GM18505 (cell line): Measurements from ENCODE around the gene IPO13.

Source experiments
- ATAC-seq: cut with Tn5 transposase; IDR thresholded peaks from one replicate; pipeline ENCODE4 v1.9.1; 2021; ENCODE audit not compliant: unreplicated experiment
- POLR2A ChIP-seq: IDR thresholded peaks from 4 replicates; pipeline ENCODE4 v1.6.1; 2011; ENCODE audit warnings: borderline replicate concordance; ENCODE audit not compliant: insufficient read depth, insufficient read length; ENCODE audit errors: extremely low read depth

Gene IPO13

DNA sequence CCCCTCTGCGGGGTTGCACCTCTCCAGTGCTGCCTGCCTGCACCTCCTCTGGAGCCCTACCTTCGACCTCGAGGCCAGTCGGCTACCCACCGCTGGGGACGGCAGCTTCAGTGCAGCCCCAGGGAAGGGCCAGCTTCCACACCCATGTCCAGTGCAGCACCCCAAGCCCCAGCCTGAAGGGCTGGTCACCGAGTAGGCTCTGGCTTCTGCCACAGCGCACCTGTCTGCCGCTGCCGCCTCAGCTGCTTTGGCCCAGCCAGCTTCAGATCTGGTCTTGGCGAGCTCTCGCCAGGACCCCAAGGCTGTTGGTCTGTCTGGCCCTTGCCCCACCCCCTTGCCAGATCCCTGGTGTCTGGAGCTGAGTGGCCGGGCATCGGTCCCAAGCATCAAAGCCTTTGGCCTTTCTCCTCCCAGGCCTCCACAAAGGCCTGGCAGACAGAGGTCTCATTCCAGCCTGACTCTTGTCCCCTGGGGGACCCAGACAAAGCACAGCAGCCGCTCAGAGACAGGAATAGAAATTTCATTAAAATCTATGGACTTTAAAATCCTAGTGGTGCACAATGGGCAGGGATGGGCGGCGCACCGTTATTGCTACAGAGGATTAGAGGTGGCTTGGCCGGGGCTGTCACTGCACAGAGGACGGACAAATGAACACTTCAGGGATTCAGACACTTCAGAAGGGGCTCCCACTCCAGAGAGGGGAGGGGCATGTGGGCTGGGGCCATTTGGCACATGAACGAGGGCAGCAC lies 49.4 kb downstream of the IPO13 start:
- TF ChIP-seq POLR2A, result no peak
- no peak for ATAC-seq

DNA sequence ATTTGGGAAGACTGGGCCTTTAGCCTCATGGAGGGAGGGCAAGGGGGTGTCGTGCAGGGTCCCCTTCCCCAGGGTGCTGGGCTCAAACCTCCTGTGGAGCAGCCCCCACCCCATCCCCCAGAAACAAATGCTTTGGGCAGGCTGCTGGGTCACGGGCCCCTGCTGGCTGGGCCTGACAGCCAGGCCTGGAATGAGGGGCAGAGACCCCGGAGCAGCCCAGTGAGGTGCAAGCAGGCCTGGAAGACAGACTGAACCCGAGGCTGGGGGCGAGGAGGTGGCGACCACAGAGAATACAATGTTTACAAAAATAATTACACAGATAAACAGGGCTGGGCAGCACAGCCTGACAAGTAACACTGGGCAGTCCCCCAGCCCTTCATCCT lies 50.0 kb downstream of the IPO13 start:
- no peak for ATAC-seq
- TF ChIP-seq POLR2A, result no peak

DNA sequence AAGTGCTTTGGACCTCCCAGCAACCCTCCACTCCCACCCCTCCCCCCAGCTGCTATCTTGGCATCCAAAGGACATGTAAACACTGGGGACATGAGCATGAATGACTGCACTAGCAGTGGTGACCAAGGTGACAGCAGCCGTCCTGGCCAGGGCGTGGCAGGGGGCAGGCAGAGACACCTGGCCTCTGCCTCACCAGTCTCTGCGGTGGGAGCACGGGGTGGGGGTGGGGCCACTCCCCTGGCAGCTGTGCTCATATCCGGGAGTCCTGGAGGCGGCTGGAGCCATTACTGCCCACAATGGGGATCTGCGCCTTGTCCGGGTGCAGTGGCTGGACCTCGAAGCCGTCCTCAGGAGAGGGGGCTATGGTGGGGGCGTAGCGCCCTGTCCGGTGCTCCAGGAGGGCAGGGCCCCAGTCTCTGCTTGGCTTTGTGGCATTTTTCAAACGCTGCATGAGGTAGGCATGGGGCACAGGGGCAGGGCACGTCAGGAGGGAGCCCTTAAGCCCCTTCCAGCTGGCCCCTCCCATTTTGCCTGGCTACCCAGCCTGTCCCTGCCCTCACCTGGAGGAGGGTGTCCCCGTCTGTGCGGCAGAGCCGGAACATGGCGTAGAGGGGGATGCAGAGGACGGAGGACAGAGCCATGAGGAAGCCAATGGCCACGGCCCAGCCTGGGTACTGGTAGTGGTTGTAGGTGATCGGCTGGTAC lies 50.7 kb downstream of the IPO13 start:
- ATAC-seq, result no peak
- TF ChIP-seq POLR2A, result no peak

DNA sequence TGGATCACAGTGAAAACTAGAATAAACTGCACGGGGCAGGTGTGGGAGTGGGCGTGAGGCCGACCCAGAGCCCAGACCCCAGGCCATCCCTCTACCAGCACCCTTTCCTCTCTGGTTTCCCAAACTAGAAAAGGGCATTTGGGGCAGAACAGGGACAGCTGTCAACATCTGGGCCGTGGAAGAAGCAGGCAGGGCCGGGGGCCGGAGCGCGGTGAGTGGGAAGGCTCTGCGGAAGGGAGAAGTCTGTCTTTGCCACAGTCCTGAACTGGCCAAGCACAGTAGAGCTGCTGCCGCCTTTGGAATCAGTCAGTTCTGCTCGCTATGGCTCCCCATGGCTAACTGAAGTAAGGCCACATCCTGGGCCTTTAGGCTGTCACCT lies 51.2 kb downstream of the IPO13 start:
- ATAC-seq, result no peak
- TF ChIP-seq POLR2A, result no peak

DNA sequence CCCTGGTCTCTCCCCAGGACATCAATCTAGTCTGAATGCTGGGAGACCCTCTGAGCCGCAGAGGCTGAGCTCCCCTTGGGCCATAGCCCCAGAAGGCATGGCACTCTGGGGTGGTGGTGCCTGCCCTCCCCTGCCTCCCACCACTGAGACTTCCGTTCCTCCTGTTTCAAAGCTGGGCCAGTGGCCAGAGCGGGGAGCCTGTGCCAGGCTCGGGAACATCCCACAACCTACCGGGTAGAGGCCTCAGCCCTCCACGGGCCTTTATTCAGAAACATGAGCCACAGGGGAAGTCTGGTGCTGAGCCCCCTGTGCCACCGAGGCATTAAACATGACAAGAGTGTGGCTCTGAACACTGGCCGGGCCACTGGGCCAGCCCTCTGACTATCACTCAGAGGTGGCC lies 52.7 kb downstream of the IPO13 start:
- ATAC-seq, result no peak
- TF ChIP-seq POLR2A, result no peak

DNA sequence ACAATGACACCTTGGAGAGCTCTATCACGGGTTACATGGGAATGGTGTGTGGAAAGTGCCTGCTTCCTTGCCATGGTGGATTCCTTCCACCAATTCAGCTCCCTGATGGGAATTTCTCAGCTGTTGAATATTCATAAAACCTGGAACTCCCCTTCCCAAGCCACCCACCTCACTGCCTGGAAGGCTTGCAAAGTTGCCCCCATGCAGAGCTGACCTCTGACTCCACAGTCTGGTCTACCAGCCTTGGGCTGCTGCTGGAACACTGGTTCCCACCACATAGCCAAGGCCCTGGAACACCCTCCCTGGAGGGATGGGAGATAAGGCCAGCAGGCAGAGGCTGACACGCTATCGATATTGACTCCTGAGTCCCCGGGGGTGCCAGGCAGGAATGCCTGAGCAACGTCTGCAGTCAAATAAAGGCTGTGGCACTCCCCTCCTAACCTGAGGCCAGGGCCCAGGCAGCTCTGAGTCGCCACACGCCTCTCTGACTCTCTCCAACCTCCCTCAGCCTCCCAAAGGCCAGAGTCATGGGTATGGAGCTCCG lies 53.4 kb downstream of the IPO13 start:
- ATAC-seq, result no peak
- TF ChIP-seq POLR2A, result no peak

DNA sequence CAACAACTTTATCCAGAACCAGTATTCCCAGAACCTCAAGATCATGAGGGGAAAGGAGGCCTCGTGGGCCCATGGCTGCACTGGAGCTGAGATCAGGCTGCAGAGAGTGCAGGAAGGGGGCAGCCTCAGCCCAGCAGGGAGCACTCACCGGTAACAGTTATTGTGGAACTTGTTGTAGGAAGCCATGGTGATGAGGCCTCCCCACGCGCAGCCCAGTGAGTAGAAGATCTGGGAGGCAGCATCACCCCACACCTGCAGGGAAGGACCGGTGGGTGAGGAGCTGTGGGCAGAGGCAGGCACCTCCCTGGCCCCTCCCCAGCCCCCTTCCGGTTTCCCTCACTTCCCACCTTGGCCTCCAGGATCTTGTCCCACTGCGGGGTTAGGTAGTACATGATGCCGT lies 55.4 kb downstream of the IPO13 start:
- TF ChIP-seq POLR2A, result no peak
- no peak for ATAC-seq

DNA sequence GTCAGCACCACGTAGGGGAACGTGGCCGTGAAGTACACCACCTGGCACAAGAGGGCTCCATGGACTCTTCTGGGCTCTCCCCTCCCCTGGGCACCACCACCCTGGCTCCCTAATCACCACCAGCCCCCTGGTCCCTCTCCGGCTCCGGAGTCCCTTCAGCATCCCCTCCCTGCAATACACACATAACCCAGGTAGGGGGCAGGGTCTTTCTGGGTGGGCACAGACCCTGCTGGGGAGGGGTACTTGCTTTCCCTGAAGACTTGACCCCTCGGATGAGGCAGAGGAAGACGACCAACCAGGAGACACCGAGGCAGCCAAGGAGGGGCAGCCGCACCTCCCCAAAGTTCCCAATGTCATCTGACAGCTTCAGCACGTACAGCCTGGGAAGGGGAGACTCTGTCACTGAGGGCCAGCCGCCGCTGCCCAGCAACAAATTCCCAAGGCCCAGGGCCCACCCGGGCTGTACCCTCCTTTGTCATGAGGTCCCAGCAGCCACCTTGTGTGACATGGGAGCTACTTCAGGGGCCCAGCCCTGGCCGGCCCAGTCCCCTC lies 55.9 kb downstream of the IPO13 start:
- TF ChIP-seq POLR2A, result no peak
- no peak for ATAC-seq

DNA sequence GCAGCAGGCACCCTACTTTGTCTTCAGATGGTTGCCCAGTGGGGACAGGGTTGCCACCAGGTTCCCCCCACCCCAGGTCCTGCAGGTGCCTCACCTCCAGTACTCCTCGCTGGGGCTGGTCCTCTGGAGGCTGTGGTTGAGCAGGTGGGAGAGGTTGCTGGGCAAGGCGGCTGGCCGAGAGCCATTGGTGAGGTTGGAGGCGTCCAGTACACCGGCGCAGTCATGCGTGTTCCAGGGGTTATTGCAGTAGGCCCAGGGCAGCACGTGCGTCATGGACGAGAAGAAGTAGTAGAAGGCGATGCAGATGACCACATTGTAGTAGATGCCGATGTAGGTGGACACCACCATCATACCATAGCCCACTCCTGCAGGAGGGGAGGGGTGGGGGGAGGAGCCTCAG lies 61.5 kb downstream of the IPO13 start:
- ATAC-seq, result no peak

DNA sequence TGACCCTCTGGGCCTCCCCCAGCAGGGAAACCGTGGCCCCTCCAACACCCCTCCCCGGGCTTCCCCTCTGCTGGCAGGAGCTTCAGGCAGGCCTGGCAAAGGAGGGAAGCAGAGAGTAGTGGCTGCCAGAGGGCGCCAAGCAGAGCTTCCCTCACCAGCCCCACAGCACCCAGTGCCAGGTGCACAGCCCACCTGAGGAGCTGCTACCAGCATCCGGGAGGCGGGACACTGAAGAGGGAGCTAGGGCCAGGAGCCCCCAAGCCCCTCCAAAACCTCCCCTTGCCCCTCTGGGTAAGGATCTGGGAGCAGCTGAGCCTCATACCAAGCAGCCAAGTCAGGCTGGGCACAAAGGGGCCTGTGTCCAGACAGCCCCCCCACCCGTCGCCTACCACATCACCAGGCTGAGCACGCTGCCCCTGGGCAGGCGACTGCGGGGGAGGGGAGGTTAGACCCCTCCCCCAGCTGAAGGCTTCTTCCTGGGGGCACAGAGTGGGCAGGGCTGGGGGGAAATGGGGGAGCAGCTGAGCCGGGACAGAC lies 64.3 kb downstream of the IPO13 start:
- ATAC-seq, result no peak
- no peak for TF ChIP-seq POLR2A

More for the DNA sequence above, 61.5 kb downstream of the IPO13 start:
- TF ChIP-seq POLR2A, result no peak

DNA sequence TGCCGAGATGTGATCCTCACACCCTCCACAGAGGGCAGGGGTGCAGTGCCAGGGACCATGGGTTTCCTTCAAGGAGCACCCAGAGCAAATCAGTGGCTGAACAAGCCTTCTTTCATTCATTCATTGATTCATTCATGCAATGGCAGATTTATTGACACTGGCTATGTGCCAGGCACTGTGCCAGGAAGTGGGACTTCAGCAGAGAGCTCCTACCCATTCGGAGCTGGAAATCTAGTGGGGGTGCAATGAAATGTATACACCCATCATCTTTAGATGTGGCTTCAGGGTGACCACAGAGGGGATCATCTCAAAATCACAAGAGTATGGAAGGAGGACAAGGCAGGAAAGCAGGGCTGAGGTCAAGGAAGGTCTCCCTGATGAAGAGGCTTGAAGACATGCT lies 65.7 kb downstream of the IPO13 start:
- ATAC-seq, result no peak
- no peak for TF ChIP-seq POLR2A

DNA sequence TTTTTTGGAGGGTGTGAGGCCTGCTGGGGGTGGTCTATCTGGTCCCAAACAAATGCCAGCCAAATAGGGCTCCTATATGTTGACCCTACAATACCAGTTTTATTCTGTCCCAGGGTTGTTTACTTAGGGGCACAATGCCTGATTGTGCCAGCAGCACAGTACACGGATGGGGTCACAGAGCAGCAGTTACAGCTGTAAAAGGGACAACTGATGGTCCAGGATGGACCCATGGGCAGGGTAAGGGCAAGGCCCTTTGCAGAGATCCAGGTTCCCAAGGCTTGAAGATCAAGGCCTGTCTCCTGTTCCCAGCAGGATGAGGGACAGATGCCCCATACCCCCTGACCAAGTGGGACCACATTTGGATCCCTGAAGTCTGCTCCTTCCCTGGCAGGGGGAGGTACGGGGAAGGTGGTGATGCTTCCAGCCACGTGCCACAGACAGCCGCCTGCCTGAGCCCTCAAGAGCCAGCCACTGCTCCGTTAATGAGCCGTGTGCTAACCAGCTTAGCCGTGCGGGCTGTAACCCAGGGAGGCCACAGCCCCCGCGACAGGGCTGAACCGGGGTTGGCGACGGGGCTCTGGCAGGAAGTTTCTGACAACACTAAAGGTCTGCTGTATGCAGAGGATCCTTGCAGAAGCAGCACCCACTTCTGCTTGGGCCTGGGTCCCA lies 66.3 kb downstream of the IPO13 start:
- TF ChIP-seq POLR2A, result no peak
- no peak for ATAC-seq

DNA sequence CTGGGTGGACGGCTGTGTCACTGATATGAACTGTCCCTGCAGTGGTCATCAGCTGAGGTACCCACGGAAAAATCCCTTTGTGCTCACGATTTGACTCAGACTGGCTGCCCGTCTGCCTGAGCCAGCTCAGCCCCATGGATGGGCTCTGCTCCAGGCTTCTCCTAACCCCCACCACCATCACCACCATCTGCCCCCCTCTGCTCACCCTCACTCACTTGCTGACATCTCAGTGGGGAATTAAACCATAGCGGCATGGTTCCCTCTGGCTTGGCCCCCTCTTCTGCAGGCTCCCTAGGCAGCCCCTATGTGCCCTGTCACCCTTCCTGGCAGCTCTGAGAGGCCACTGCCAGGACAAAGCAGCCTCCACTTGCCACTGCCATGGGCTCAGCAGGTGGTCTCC lies 67.2 kb downstream of the IPO13 start:
- ATAC-seq, result no peak
- no peak for TF ChIP-seq POLR2A
